ENCODE results near the gene TRIM46. TPM values are rescaled to one million over a fixed set of nuclear protein-coding genes. Genes with fewer than 3 reads are reported as not detected.
A peak's percentile ranks its signal among the peaks of the same experiment; 100 is the strongest.

Gene TRIM46, protein sequence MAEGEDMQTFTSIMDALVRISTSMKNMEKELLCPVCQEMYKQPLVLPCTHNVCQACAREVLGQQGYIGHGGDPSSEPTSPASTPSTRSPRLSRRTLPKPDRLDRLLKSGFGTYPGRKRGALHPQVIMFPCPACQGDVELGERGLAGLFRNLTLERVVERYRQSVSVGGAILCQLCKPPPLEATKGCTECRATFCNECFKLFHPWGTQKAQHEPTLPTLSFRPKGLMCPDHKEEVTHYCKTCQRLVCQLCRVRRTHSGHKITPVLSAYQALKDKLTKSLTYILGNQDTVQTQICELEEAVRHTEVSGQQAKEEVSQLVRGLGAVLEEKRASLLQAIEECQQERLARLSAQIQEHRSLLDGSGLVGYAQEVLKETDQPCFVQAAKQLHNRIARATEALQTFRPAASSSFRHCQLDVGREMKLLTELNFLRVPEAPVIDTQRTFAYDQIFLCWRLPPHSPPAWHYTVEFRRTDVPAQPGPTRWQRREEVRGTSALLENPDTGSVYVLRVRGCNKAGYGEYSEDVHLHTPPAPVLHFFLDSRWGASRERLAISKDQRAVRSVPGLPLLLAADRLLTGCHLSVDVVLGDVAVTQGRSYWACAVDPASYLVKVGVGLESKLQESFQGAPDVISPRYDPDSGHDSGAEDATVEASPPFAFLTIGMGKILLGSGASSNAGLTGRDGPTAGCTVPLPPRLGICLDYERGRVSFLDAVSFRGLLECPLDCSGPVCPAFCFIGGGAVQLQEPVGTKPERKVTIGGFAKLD
- under 1 TPM in 3 of 6 donors, not detected in 3; 0.30 to 0.64 (median 0.57) TPM for total RNA-seq

DNA sequence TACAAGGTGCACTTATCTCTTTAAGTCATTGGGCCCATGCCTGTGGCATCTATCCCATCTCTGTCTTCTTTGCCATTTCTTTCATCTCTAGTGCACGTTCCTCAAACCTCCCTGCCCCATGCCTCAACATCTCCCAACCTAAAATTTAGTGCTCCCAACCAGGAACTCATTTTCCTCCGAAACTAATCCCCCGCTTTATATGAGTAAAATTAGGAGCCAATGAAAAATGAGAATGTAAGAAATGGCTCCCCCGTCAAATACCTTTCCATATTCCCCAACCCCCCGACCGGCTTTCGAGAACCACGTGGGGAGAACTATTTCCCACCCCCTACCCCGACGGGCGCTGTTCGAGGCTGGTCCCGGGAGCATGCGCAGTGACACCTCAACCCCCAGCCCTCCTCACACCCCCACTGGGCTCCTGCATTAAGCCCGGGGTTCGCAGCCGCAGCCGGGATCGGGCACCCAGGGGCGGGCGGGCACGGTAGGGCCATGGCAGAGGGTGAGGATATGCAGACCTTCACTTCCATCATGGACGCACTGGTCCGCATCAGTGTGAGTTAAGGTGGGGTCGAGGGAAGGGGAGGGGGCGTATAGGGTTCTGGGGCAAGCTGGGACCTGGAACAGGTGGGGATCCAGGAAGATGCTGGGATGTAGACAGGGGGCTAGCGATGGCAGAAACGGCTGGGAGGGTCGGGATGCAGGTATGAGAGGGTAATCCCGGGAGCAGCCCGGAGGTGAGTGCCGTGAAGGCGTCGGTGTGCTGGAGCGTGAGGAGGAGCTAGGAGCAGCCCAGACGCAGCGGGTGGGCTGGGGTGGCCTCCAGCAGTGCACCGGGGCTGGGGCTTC lies at the start of gene TRIM46:
TSS of gene TRIM46 (plus strand) at position 372 of the 846 bp plus-strand sequence. CDS start at position 490, 118 bp downstream.
- peak within 1 kb of the TSS; percentile 71 to 94 (median 92) for H3K4me3 ChIP-seq
- 2 to 5% methylated on average over 25 to 36 of the region's 38 CpGs for WGBS, 2 donors
- H3K27me3 ChIP-seq = peaks cover 0 to 7% (median 3%) of the 10 kb centered on the region in 4 donors
- H3K4me1 ChIP-seq = peaks cover 30 to 47% (median 40%) of the 10 kb centered on the region in 4 donors
- no peak for TF ChIP-seq EP300 (IDR thresholded peaks at IDR 0.05)
- TF ChIP-seq POLR2A (IDR thresholded peaks at IDR 0.05) = no peak
- TF ChIP-seq, protein P1, sequence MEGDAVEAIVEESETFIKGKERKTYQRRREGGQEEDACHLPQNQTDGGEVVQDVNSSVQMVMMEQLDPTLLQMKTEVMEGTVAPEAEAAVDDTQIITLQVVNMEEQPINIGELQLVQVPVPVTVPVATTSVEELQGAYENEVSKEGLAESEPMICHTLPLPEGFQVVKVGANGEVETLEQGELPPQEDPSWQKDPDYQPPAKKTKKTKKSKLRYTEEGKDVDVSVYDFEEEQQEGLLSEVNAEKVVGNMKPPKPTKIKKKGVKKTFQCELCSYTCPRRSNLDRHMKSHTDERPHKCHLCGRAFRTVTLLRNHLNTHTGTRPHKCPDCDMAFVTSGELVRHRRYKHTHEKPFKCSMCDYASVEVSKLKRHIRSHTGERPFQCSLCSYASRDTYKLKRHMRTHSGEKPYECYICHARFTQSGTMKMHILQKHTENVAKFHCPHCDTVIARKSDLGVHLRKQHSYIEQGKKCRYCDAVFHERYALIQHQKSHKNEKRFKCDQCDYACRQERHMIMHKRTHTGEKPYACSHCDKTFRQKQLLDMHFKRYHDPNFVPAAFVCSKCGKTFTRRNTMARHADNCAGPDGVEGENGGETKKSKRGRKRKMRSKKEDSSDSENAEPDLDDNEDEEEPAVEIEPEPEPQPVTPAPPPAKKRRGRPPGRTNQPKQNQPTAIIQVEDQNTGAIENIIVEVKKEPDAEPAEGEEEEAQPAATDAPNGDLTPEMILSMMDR (IDR thresholded peaks at IDR 0.05) = no peak
- no peak for TF ChIP-seq POLR2AphosphoS5 (IDR thresholded peaks at IDR 0.05)
- H3K9me3 ChIP-seq = no peaks in the 10 kb centered on the region
- DNase-seq = peak in 1 of 2 donors; percentile 87
- H3K27ac ChIP-seq = peak within 1 kb of the TSS; percentile 91 to 99 (median 96)
- H3K36me3 ChIP-seq = peaks cover 0 to 24% (median 13%) of the 10 kb centered on the region in 4 donors
- no peak for ATAC-seq (ENCODE audit: low FRiP score in 2 of 2)

DNA sequence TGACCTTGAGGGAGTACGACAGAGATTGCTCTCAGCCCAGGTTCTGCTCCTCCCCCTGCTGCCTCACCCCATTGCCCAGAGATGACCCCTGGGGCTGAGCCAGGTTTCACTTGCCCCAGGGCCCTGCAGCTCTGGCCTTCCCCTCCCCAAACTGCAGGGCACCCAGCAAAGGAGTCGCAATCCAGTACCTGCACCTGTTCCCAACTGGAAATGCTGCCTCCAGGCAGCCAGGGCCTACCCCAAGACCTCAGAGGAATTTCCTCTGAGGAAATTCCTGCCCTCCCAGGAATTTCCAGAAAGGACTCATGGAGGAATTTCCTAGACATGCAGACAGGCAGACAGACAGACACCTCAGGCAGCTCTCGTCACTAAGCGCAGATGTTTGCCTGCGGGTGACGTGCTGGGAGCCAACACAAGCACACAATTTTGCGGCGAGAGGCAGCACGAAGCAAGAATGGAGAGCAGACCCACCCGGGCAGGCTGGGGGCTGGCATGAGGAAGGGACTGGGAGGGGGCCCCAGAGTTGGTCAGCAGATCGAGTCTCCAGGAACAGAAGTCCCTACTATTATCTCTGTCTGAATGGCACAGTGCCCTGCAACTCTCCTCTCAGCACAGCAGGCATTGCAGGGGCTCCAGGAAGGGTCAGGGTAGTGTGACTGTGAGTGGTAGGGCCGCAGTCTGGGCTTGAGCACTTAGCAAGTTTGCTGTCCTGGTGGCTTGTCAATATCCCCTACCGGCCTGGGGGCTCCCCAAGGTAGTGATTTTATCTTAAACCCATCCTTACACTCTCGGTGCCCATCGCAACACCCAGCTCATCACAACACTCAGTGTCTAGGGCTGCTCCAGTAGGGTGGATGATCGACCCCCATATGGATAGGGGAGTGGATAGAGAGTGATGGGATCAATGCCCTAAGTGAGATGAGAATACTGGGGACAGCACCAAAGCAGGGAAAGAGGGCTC lies 48.9 kb upstream of the TRIM46 start:
- Histone ChIP-seq H3K36me3 (no peaks in the 10 kb centered on the region), H3K4me1 (peaks cover 35 to 70% (median 58%) of the 10 kb centered on the region in 4 donors), H3K27me3 (peaks cover 0 to 5% (median 3%) of the 10 kb centered on the region in 4 donors), H3K4me3 (no peak overlapping the region), H3K9me3 (no peaks in the 10 kb centered on the region), H3K27ac (peak overlapping the region; percentile 83 to 98 (median 98))
- ATAC-seq (ENCODE audit: low FRiP score in 2 of 2) = no peak
- WGBS, 2 donors = 55 to 78% methylated on average over 13 to 15 of the region's 16 CpGs
- peak in 1 of 2 donors; percentile 69 for DNase-seq
- TF ChIP-seq POLR2A (IDR thresholded peaks at IDR 0.05) (peak in 2 of 4 donors; percentile 18), POLR2AphosphoS5 (IDR thresholded peaks at IDR 0.05) (peak in 1 of 2 donors; percentile 25), EP300 (IDR thresholded peaks at IDR 0.05) (peak in 1 of 4 donors; percentile 56)
- TF ChIP-seq, protein P1 (IDR thresholded peaks at IDR 0.05) = no peak

DNA sequence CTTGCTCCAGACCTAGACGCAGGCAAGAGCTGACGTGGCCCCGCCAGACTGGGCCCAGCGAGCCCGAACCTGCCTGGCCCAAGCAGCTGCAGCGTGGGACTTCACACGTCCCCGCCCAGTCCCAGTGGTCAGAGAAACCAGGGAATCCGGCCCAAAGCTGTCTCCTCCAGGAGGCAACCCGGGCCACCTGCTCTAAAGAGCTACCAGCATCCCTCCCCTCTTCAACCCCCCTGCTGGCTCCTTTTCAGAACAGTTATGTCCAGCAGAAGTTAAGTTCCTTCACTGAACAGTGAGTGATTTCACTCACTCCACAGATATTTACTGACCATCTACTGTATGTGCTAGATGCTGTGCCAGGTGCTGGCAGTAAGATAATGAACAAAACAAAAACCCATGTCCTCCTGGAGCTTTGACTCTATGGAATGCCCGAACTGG lies 48.1 kb upstream of the TRIM46 start:
- H3K4me1 ChIP-seq = peaks cover 35 to 69% (median 54%) of the 10 kb centered on the region in 4 donors
- no peaks in the 10 kb centered on the region for H3K36me3 ChIP-seq
- ATAC-seq (ENCODE audit: low FRiP score in 2 of 2) = no peak
- H3K9me3 ChIP-seq = no peaks in the 10 kb centered on the region
- peak overlapping the region; percentile 83 to 98 (median 98) for H3K27ac ChIP-seq
- H3K4me3 ChIP-seq = peak overlapping the region in 1 of 4 donors; percentile 66
- WGBS, 2 donors = 73 to 79% methylated on average over 10 to 11 of the region's 11 CpGs
- TF ChIP-seq, protein P1 (IDR thresholded peaks at IDR 0.05) = no peak
- TF ChIP-seq EP300 (IDR thresholded peaks at IDR 0.05) = no peak
- H3K27me3 ChIP-seq = peaks cover 0 to 5% (median 3%) of the 10 kb centered on the region in 4 donors
- DNase-seq = peak in 1 of 2 donors; percentile 67
